ENCODE results near the gene MUC6.
"Not testable (repeated sequence)": the region's sequence is repeated elsewhere in the genome, so short reads cannot be mapped to it uniquely, and the experiment has no call there.

The MUC6 gene

DNA sequence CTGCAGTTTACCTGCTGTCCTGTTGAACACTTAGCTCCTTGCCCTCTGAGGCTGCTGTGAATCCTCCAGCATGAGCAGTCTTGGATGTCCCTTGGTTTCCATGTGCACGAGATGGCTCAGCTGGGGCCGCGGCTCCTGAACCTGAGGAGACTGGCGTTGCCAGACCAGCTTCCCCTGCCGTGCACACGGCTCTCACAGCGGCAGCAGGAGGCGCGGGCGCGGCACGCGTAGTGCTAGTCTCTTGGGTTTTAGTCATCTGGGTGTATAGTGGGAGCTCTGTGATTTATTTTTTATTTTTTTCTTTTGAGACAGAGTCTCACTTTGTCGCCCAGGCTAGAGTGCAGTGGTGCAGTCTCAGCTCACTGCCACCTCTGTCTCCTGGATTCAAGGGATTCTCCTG, 54.8 kb downstream of the MUC6 start:
- DNase-seq: no peak

- peak; percentile 47 for DNase-seq
These were observed 55.8 kb downstream of the MUC6 start for GRCh38 chr11:980438-981357.

GRCh38 chr11:978781-979180, 57.7 kb downstream of the MUC6 start:
- DNase-seq: no peak

DNA sequence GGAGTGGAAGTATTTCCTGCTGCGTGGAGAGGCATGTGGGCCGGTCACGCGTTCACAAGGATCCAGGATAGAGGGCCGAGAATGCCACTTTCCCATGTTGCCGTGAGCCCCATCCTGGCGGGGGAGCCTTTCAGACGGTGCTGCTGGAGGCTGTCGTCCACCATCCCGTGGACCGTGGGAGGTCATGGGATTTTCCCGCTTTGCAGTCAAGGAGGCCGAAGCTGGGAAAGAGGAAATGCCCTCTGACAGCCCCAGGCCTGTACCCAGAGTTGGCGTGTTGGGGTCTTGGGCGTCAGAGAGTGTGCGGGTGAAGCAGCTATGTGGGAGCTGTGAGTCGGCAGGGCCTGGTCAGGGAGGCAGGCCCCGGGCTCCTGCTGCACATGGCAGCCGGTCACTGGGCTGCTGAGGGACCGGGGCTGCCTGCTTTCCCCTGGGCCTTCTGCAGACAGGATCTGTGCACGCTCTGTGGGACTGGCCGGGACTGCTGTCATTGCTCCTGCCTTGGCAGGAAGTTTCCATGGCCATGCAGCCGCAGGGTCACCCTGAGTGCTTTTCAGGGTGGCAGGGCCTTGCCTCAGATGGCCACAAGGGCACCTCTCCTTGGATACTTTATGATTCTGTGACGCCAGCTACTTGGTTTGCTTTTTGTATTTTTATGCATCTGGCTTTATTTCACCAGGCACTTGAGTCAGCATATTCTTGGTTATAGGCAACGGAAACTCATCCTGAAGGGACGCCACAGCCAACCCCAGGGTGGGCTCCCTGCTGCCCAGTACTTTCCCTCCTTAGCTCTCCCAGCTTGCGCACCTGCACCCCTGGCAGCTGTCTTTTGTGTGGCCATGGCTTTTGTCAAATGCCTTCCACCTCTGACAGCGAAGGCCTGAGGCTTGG, 58.4 kb downstream of the MUC6 start:
- no peak for DNase-seq

DNA sequence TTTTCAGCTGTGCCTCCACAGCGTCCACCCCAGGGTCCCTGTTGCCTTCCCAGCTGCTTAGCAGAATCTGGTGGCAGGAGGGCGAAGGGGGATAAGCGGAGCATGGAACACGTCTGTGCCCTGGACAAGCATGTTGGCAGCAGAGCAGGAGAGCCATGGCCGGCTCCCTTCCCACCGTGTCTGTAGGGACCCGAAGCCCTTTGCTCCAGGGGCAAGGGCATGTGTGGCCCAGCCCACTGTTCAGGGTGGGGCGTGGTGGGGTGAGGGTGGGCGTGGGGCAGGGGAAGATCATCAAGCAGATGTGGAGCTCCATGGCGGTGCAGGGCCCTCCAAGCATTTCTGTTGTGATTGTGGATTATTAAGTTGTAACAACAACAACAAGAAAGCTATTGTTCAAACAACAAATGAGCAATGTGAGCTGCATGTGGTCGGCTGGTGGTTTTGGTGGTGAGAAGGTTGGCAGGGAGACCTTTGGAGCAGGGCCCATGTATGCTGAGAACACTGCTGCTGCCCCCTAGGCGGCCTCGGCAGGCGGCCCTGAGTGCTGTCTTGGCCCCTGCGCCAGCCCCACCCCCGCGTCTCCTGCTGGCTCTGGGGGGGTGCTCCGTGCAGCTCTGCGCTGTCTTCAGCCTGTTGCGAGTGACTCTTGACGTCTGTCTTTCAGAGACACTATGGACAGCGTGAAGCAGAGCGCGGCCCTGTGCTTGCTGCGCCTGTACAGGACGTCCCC, 59.9 kb downstream of the MUC6 start:
- DNase-seq: peak; percentile 51

DNA sequence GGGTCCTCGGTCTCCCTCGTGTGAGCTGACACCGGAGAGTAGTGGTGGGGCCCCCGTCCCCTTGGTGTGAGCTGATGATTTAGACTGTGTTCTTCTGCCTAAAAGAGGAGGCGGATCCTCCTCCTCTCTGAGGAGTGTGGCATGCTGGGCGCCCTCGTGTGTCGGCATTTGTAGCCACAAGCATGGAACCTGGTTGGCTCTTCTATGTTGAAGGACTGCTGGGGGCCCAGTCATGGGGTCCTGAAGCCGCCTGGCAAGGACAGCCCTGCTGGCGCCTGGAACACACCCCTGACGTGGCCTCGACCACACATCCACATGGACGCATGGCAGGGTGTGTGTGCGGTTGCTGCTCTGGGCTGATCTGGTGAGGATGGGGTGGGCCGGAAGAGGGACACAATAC, 60.7 kb downstream of the MUC6 start:
- DNase-seq: peak; percentile 73

DNA sequence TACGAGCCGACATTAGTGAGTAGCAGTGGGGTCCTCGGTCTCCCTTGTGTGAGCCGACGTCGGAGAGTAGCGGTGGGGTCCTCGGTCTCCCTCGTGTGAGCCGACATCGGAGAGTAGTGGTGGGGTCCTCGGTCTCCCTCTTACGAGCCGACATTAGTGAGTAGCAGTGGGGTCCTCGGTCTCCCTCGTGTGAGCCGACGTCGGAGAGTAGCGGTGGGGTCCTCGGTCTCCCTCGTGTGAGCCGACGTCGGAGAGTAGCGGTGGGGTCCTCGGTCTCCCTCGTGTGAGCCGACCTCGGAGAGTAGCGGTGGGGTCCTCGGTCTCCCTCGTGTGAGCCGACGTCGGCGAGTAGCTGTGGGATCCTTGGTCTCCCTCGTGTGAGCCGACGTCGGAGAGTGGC, 61.1 kb downstream of the MUC6 start:
- not testable (repeated sequence) for DNase-seq

DNA sequence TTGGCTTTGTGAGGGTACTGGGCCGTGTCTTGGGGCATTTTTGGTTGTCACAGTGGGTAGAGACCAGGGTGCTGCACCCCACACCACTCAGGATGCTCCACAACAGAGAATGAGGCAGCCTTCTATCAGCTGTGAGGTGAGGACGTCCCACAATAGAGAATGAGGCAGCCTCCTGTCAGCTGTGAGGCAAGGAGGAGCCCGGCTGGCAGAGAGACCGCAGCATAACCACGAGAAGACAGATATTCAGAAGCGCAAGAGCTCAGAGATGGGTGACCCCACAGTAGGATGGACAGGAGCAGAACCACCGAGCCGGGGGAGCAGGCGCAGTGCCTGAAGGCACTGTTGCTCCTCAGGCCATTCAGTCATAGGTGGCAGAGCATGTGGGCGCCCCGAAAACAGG, 63.3 kb downstream of the MUC6 start:
- no peak for DNase-seq

DNA sequence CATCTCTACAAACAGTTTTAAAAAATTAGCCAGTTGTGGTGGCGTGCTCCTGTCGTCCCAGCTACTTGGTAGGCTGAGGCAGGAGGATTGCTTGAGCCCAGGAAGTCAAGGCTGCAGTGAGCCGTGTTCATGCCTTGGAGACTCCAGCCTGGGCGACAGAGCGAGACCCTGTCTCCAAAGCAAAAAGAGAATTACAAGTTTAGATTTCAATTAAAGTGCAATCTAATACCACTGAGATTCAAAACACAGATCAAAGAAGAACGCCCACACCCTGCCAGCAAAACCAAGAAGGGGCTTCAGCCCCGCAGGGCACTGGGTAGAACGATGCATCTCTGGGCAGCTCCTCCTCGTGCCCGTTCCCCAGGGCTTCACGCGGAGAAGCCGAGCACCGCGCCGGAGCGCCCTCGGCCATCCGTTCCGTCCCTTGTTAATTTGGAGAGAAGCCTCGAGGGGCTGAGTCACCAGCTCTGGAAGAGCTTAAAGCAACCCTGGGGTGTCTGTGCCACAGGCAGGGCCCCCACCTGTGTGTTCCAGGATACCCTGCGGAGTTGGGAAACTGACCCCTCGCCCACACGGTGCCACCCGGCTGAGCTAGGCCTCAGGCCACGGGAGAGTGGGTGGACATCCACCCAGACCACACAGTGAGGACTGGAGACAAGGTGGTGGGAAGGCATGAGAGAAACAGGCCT, 63.9 kb downstream of the MUC6 start:
- DNase-seq: no peak

DNA sequence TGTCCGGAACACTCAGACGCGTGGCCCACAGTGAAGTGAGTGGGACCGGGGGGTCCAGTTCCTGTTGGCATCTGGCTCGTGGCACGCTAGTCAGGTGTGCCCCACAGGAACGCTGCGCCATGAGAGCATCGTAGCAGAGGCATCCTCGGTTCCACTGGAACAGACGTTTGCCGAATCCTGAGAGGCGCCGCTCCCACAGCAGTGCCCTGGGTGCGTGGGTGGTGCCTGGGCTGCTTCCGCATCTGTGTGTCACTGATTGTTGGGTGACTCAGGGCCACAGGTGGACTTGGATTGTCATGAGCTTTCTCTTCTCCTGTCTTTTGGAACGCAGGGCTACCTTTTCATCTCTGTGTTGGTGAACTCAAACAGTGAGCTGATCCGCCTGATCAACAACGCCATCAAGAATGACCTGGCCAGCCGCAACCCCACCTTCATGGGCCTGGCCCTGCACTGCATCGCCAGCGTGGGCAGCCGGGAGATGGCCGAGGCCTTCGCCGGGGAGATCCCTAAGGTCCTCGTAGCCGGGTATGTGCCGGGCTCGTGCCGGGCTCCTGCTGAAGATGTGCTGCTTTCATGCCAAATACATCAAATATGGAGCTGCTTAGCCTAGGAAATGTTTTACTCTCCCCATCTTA, 64.7 kb downstream of the MUC6 start:
- no peak for DNase-seq

GRCh38 chr11:971092-971690, 65.3 kb downstream of the MUC6 start:
- no peak for DNase-seq

DNA sequence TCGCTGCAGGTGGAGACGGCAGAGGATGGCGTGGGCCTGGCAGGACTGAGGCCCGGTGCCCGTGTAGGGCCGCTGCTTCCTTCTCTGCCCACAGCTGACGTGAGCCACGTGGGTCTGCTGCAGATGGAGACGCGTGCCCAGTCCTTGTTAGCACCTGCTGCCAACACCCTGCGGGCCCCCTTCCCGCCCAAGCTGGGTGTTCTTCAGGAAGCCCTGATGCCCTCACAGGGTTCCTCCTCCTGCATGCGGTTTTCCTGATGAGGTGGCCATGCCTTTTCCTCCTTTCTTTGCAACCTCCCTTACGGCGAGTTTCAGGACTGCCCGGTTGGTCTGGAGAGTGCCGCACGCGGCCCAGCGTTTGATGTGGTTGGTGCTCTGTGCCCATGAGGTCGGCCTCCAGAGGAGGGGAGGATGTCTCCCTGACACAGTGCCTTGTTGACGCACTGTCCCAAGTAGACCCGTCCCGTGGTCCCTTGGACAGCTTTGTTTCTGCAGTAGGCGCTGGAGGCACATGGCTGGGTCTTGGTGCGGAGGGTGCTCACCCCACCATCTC, 66.1 kb downstream of the MUC6 start:
- DNase-seq: no peak

GRCh38 chr11:969651-970205, 66.8 kb downstream of the MUC6 start:
- no peak for DNase-seq

GRCh38 chr11:968822-969221, 67.7 kb downstream of the MUC6 start:
- DNase-seq: no peak

DNA sequence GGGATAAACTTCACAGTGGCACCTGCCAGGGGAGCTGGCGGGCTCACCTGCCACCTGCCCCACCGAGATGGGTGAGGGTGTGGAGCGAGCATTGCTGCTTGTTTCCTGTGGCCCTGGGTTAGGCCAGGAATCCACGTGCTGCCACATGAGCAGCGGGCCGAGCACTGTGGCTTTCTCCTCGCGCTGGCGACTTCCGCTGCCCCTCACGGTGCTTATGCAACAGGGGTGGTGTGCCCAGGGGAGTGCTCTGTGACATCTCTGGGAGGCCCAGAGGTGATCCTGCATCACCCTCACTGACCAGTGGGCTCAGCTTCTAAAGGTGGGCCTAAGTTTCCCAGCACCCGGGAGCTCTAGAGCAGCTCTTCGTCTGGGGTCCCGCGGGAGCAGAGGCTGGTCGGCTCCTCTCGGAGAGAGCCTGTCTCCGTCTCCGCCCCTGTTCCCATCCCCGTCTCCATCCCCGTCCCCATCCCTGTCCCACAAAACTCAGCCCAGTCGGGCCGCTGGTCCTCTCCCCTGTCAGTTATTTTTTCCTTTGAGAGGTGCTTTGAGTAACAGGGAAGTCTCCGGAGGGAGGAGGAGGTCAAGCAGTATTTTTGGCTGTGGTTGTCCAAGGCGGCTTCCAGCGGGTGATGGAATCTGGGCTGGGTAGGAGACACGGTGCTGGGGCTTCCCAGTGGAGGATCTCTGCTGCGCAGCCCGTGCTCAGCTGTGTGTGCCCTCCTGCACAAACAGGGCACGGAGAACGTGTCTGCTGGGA, 68.3 kb downstream of the MUC6 start:
- DNase-seq: no peak

GRCh38 chr11:965206-965775, 71.2 kb downstream of the MUC6 start:
- no peak for DNase-seq

GRCh38 chr11:963852-964251, 72.7 kb downstream of the MUC6 start:
- no peak for DNase-seq

Data from right hindlimb (tissue), 1 donor.